Right kidney (tissue), 1 donor: ENCODE measurements around the gene DNAH10.

Experiments
- DNase-seq: peaks from one replicate; pipeline ENCODE4 v3.0.0-alpha.2; 2016

The DNAH10 gene

DNA sequence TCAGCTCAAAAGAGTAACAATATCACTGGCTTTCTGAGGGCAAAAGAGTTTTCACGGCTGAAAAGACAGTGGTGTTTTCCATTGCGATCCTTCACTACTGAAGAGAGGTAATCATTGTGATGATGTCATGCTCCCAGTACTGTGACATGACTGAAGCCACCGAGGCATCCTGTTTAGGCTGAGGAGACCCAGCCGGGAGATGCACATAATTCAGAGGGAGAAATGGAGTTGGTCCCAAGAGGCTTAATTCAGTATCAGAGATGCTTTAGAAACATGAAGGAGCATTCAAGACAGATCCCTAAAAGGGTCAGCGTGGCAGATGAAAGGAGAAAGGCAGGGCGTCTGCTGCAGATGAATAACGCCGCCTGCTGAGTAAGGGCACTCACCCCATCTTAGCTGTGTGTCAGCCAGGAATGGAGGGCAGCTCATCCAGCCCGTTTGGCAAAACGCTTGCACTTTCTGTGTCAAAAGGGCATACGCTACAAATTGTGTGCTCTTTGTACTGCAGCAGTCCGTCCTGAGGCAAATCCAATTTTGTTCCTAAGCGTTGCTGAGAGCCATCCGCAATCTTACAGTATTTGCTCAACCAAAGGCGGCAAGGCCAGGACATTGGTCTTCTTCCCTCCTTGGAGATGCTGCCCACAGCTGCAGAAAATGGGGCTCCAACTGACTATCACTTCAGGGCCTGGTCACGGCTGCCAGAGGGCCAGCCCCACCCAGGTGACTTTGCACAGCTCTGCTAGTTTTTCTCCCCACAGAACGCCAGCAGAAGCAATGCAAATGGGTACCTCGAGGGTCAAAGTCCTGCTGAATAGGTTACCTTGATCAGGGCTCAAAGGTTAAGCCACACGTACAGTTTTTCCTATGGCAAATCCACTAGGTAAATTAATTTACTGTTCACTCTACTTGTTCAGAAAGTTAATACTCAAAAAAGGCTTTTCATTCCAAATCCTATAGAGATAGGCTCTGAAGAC is 187.0 kb downstream of the DNAH10 start:
- DNase-seq: no peak

DNA sequence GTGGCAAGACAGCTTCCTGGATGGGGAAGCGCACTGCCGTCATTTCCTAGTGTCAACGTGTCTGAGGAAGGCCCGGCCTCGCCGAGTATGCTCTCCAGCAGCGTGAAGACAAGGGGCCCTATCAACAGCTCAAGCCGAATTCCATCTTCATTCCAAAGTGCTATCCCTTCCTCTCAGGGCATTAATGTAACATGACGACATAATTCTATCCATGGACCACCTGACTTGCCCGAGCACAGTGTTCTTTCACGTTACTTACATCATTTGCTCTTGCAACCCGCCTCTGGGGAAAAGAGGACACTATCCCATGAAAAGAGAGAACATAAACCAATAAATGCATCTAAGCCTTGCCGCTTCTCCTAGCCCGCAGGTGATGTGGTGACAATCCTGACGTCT is 187.7 kb downstream of the DNAH10 start:
- no peak for DNase-seq

DNA sequence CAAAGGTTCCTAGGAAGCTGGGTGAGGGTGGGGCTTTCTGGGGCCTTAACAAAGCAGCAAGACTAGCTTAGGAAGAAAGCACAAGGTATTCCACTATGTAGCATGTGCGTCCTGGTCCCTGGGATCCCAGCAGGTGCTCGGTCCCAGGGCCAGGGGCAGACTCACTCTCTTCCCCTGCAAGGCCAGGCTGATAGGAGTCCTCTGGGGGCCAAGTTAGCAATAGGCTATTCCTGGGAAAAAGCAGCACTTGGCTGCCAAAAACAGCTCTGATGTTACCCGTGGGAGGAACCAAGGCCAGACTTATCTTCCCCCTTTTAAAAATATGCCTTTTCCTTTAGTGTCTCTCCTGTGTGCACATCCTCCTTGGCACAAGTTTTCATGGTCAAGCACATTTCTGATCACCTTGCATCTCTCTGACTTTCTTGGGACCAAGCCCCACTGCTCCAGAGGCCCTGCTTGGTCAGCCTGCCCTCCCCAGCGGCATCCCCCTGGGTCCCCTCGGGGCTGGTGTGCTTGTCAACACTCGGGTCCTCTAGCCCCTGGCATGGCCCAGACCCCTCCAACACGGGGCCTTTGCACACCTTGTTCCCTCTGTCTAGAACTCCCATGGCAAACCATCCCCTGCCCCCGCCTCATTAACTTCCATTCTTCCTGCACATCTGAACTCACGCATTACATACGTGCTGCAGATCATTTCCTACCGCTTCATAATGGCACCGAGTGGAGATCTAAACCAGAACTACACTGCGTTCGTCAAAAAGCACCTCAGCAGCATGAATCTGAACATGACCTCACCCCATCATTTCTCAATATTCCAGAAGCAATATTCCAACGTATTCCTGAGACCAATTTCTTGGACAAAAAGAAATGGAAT is 188.6 kb downstream of the DNAH10 start:
- DNase-seq: no peak

DNA sequence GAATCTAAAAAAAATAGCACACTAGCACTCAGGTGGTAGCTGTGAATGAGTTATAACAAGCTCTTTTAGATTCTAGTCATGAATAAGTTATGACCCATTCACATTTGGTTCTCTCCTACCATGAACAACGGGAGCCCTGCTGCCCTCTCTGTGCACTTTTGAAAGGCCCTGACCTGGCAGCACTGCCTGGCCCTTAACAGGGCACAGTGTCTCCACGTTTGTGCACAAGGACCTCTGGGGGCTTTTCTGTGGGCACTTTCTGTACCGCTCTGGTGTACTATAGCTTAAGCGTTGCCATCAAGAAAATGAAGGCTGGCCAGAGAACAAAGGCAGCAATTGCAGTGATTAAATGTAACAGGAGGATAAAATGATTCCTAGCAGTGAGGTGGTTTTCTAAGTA is 189.4 kb downstream of the DNAH10 start:
- no peak for DNase-seq

DNA sequence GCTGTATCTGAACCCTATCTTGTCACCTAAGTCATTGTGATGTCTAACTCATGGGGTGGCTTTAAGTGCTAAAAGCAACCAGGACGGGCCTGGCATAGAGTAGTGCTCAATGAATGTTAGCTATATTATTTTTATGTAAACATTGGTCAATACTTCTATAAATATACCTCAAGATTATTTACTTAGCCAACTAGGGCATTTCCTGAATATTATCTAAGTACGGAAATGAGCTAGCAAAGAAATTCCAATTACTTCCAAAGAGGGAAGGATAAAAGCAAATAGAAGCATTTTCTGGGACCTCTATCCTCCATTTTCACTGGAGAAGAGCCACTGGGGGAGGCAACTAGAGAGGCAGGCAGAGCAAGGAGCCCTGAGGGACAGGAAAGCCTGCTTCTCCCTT is 189.9 kb downstream of the DNAH10 start:
- no peak for DNase-seq

DNA sequence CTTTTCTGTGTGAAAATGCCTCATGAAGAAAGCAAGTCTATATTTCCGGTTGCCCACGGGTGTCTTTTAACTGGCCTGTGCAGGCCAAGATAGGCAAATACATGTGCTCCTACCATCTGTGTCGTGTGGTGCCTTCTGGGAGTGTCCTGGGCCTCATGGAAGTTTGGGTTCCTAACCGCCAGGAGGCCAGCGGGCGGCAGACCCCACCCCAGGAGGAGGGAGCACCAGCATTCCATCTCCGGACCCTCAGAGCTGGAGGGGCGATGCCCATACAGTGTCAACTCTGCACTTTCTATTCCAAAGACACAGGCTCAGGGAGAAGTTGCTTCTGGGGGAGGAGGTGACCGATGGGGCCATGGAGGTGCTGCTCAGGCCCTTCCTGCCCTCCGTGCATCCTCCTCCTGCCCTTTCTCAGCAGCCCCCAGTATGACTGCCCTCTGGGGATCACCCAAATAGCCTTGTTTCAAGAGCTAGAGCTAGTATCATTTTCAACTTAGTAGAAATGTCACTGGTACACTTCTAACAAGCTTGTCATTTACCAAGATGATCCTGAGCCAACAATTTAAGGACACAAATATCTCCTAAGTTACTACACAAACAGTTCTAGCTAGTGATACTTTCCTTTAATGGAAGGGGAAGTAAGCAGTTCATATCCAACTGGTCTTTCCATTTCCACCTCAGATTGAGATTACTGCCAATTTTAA is 192.7 kb downstream of the DNAH10 start:
- DNase-seq: no peak

DNA sequence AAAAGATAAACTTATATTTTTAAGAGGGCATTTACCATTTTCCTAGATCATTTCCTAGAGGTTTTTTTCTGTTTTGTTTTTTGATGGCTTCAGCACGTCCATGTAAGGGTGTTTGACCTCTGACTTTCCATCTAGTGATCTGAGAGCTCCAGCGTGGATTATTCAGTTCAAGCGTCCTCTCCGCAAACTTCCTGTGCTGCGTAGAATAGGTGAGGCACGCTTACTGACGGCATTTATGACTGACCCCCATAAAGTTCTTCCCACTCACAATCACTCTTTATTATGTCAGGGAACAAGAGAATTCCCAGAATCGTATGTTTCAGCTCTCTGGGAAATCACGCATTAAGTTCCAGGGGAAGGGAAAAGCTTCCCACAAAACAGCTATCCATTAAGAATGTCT is 194.1 kb downstream of the DNAH10 start:
- DNase-seq: no peak

DNA sequence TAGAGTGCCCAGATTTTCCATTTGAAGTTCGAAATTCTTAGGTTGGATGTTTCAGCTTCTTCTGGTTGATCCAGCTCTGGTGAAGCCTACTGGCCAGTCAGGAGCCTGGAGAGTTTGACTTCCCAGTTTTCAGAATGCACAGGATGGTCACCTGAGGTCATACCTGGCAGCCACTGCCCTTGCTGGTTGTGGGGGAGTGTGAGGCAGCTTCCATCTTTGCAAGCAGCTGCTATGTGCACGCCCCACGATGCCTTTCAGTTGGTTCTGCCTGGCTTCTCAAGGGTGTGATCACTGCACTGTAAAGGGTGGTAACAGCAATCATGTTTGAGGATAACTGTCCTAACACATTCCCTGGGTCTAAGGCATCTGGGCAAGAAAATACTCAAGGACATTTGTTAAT is 195.1 kb downstream of the DNAH10 start:
- no peak for DNase-seq

DNA sequence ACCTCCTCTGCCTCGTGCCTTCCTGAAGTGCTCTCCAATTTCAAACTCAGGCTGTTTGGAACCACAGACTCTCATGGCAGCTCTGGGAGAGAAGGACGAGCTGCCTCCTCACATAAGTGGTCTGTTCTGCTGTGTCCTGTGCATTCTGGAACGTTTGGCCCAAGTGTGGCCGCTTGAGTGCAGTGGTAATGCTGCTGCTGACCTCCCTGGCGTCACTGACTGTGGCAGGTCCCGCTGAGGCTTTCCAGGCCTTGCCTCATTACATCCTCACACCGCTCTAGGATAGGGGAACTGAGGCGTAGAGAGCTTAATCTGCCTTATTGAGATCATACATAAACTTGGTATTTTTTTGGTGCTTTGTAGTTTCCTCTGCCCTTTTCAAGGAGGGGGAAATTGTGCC is 196.4 kb downstream of the DNAH10 start:
- no peak for DNase-seq

DNA sequence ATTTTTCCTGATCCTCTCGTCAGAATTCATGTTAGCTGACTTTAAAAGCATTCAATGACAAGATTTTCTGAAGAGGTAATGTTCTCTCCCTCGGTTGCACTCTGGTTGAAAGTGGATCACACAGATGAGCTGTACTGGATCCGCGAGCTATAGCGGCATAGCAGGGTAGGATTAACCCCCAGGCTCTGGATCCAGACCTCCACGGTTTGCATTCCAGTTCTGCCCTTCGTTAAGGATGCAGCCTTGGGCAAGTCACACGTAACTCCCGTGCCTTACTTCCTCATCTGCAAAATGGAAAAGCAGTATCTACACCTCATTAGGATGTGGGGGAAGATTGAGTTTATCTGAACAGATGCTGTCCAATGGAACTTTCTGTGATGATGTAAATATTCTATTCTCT is 196.8 kb downstream of the DNAH10 start:
- no peak for DNase-seq

DNA sequence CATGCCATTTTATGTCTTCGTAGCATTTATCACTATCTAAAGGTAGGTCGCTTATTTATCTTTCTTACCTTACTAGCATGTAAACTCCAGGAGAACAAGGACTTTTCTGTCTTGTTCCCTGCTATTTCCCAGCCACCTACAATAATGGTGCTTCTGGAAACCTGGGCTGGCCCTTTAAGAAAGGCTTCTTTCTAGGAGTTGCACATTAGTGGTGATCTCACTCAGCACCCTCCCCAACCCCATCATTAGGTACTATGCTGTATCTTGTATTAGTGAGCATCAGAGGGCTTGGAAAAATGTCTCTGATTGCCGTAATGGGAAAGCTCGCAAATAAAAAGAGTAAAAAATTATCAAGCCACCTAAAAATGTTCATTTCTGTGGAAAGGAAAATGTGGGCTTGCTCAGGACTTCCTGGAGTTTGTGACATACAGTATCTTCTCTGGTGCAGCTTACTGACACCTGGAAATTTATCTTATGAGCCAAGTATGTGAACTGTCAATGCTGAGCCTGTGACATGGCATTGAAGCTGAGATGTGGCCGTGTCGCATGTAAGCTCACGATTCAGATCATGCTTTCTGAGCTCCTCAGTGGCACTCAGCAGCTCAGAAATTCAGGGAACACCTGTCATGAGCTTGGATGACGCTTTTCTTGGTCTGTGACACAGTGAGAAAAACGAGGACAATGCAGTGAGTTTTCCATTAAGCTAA is 198.1 kb downstream of the DNAH10 start:
- DNase-seq: no peak

DNA sequence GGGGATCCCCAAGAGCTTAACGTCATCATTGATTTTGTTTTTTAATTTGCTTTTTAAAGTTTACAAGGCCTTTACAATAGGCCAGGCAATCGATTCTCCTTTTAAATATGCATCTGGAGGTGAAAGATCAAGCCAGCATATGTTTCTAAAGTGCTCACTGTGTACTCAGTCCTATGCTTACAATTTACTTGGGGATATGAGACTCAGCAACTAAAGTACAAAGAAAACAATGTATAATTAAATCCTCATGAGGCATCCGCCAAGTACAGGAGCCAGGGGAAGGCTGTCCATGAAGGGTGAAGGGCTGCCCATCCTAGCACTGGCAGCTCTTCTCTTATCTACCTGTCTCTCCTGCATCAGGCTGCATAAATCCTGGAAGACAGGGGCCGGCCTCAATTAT is 198.8 kb downstream of the DNAH10 start:
- no peak for DNase-seq

DNA sequence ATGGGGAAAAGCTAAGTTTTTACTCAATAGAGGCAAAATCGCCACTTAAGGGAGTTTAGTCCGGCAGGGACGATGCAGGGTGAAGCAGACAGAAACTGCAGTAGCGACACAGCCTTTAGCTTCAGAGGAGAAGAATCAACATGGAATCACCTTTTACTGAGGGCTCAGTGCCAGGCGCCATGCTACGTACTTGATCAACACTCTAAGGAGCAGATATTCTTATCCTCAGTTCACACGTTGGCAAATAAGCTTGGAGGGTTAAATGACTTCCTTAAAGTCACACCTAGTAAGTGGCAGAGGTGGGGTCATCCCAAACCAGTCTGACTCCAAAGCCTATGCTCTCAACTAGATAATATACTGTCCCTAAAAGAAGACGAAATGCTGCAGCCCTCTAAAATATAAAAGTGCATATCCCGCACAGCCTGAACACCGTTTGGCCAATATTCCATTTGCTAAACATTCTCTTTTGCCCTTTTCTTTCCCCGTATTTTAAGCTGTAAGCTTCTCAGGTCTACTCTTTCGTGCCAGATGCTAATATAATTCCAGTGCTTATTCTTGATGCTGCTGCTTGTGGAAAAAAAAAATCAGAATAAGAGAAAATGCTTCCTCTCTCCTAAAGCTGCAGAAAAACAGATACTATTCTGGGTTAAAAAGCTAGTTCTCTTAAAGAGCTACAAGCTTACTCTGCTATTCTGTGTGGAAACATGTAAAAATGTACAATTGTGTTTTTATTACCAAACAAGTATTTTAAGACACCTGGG is 199.7 kb downstream of the DNAH10 start:
- no peak for DNase-seq

DNA sequence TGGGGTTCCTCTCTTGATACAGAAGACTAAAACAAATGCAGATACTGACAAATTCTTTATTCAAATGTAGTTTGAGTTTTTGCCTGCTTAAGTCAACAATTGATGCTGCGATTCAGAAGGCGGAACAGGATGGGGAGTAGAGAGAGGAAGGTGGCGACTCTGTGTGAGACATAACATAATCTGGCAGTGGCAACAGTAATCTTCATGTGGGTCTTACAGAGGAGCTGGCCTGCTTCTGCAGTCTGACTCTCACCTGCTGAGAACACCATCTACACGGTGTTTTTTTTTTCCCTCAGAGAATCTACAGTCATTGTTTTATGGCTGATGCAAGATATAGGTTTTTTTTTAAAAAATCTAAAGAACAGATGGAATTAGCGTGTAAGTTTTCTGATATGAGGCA is 200.4 kb downstream of the DNAH10 start:
- DNase-seq: no peak

DNA sequence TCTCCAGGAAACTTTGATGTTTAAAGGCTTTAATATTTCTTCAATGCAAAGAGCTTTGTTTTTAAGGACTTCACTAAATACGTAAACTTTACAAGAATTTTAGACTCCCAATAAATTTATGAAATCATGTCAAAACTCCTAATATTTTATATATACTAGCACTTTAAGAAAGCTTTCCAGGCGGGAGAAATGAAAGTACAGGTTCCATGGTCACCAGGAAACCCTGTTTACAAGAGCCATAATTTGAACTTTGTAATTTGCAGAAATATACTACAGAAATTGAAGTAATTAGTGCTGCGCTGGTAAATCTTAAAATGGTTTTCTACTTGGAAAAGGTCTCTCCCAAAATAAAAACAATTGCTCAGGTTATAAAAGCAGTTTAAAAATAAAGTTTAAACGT is 201.7 kb downstream of the DNAH10 start:
- no peak for DNase-seq

DNA sequence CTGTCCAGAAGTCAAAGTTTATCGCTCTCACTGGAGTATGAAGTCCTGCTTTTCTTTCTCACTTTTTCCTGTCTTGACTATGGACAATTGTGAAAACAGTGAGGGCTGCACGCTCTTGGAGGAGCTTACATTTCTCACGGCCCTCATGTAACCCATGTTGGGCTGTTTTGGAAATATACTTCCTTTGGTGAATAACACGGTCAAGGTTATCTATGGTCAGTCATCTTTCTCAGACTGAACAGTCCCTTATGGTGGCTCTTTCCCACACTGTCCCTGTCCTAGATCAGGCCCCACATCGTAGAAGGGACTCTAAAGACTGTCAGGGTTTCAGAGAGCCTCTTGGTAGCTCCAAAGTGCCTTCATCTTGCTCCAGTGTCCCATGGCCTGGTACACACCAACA is 203.3 kb downstream of the DNAH10 start:
- DNase-seq: no peak

DNA sequence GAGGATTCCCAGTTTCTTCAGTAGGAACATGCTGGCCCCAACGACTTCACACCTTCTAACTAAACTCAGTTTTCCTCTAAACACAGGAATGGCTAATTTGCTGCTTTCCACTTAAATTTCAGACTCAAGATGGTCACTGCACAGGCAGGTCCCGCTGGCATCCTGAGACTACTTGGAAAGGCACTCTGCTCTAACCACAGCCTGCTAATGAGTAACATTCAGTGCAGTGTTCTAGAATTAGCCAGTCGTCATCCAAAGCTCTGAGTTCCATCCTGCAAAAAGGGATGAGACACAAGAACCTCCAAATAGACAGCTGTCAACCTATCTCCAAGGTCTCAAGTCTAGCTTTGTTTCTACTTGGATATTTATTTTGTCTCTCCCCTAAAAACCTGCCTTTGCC is 204.5 kb downstream of the DNAH10 start:
- DNase-seq: no peak

DNA sequence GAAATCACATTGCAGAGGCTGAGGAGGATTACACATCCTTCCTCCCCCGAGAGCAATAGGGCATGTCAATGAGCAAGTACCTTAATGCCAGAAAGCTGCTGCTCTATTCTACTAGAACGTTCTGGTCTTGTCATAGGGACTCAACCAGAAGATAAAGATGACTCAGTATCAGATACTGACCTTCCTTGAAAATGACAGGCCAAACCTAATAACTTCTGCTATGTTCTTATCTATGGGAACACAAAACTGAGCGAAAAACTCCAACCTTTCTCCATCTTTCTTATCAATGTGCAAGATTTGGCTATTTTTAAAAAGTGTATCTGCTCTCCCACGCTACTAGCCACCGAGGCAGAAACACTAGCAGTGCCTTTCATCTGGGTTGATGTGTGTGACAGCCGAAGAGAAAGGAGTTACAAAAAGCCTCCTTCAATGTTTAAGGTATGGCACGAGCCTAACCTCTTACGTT is 205.1 kb downstream of the DNAH10 start:
- DNase-seq: no peak

DNA sequence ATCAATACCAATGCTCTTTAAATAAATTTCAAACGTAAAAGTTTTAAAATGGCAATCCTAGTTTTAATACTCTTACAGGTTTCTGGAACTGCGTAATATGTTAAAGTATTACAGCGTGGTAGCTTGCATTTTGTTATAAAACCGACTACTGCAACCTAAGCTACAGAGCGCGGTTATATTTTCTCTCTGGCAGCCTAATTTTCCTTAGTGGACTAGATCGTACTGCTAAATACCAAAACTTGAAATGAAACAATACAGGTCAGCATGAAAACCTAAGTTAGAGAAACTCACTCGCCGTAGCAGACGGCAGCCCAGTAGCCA is 209.3 kb downstream of the DNAH10 start:
- no peak for DNase-seq

DNA sequence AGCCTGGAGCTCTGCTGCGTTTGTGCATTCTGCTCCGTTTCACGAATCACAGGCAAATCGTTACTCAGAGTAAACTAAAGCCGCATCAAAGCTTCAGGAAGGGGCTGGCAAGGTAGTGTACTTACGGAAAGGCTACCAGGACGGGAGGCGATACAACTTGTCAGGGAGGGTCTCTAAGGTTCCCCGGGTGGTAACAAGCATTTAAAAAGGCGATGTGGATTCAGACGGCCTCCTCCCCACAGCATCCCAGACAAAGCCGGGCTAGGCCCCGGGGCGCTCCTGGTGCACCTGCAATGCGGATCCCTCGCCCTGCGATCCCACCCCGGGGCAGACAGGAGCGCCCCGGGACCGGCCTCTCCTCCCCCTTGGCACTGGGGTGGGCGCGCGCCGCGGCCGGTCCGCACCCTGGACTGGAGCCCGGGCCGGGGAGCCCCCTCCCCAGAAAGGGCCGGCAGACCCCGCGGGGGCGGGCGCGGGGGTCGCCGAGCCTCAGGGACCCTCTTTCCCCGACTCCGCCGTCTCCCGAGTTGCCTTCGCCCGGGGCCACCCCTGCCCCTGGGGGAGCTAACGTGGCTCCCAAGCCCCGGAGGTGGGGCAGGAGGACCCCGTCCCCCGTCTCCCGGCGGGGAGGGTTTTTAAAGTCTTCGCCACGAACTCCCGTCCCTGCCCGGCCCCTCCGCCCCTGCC is 209.8 kb downstream of the DNAH10 start:
- DNase-seq: peak; percentile 84
